Measurements from ENCODE around the gene DRC1.

DRC1 gene

GRCh38 chr2:26483027-26483326 is 81.3 kb downstream of the DRC1 start:
- DNase-seq (ENCODE audit: insufficient read length, low spot score) (no peak), FAIRE-seq (no peak)
- TF ChIP-seq, protein P1, sequence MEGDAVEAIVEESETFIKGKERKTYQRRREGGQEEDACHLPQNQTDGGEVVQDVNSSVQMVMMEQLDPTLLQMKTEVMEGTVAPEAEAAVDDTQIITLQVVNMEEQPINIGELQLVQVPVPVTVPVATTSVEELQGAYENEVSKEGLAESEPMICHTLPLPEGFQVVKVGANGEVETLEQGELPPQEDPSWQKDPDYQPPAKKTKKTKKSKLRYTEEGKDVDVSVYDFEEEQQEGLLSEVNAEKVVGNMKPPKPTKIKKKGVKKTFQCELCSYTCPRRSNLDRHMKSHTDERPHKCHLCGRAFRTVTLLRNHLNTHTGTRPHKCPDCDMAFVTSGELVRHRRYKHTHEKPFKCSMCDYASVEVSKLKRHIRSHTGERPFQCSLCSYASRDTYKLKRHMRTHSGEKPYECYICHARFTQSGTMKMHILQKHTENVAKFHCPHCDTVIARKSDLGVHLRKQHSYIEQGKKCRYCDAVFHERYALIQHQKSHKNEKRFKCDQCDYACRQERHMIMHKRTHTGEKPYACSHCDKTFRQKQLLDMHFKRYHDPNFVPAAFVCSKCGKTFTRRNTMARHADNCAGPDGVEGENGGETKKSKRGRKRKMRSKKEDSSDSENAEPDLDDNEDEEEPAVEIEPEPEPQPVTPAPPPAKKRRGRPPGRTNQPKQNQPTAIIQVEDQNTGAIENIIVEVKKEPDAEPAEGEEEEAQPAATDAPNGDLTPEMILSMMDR (IDR thresholded peaks at IDR 0.05; ENCODE audit: insufficient read depth, missing control alignments): no peak

GRCh38 chr2:26483516-26483915 is 81.8 kb downstream of the DRC1 start:
- no peak for DNase-seq (ENCODE audit: insufficient read length, low spot score)
- TF ChIP-seq, protein P1 (IDR thresholded peaks at IDR 0.05; ENCODE audit: insufficient read depth, missing control alignments): no peak
- no peak for FAIRE-seq

DNA sequence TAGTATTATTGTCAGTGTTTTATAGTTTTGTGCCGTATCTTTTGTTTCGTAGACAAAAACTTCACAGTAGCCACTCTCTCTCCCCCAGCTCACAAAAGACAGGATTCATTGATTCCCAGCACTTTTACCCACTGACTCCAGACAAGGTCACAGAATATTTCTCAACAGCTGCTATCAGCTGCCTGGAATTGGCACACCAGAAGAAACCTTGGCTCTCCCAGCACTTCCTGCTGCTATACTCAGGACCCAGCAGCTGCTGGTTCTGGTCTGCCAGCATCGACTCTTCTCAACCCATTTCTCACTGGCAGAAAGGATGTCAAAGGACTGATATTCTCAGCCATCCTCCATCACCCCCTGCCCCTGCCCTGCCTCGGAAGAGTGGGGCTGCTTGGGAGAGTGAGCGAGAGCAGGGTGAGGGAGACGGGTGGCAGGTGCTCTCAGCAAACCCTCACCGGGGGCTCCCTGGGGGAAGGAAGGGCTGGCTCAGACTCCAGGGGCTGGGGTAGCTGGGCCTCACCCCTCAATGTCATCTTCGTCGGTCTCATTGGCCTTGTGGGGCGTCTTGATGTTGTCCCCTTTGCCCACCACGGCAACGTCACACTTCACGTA is 82.3 kb downstream of the DRC1 start:
- FAIRE-seq (no peak), DNase-seq (ENCODE audit: insufficient read length, low spot score) (no peak)
- TF ChIP-seq, protein P1 (IDR thresholded peaks at IDR 0.05; ENCODE audit: insufficient read depth, missing control alignments): no peak

DNA sequence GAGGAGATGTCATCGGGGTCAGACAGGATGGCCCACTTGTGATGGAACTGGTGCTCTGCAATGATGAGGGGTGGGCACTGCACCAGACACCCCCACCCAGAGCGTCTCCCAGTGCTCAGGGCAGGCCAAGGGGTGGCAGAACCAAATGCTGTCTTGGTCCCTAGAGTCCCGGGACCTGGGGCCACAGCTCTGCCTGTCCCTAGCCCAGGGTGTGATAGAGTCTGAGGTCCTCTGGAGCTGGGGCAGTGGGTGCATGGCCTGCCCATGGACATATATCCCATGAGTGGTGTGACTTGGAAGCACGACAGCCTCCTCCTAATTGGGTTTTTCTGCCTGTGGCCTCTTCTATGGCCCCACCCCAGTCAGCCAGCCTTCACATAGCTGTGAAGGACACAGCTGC is 82.9 kb downstream of the DRC1 start:
- TF ChIP-seq, protein P1 (IDR thresholded peaks at IDR 0.05; ENCODE audit: insufficient read depth, missing control alignments): no peak
- FAIRE-seq: no peak
- DNase-seq (ENCODE audit: insufficient read length, low spot score): no peak

DNA sequence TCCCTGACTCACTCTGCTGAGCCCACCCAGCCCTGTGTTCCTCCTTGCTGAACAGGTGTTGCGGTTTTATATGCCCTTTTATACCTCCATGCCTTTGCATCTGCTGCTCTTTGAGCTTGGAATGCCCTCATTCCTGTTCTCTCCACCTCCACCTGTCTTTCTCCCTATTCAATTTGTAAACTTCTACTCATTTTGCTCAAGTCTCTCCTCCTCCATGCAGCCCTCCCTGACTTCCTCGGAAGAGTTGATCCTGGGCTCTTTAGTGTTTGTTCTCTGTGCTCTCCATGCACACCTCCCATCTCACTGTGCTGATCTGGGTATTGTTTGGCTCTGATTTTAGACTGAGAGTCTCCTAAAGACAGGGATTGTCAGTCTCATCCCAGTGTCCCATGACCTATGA is 83.4 kb downstream of the DRC1 start:
- FAIRE-seq: no peak
- TF ChIP-seq, protein P1 (IDR thresholded peaks at IDR 0.05; ENCODE audit: insufficient read depth, missing control alignments): no peak
- no peak for DNase-seq (ENCODE audit: insufficient read length, low spot score)

- no peak for DNase-seq (ENCODE audit: insufficient read length, low spot score)
- no peak for FAIRE-seq
- TF ChIP-seq, protein P1 (IDR thresholded peaks at IDR 0.05; ENCODE audit: insufficient read depth, missing control alignments): no peak
These were observed 84.2 kb downstream of the DRC1 start for GRCh38 chr2:26485725-26486418.

GRCh38 chr2:26486789-26487188 is 85.1 kb downstream of the DRC1 start:
- DNase-seq (ENCODE audit: insufficient read length, low spot score) (no peak), FAIRE-seq (no peak)
- TF ChIP-seq, protein P1 (IDR thresholded peaks at IDR 0.05; ENCODE audit: insufficient read depth, missing control alignments): no peak

Data from D721Med (cell line).